GM12875 (cell line): Measurements from ENCODE around the gene PSMG3.

Source experiments
- H3K4me3 ChIP-seq: one replicate; pipeline ENCODE4 v1.5.1; 2011; ENCODE audit warnings: low read depth, low read length, control low read depth
- TF ChIP-seq, protein P1 (sequence below): IDR thresholded peaks from 2 replicates; pipeline ENCODE4 v1.5.1; 2011; ENCODE audit warnings: low read depth, mild to moderate bottlenecking, control low read depth, inconsistent platforms, low read length, moderate library complexity, borderline replicate concordance; ENCODE audit not compliant: insufficient read depth

Gene PSMG3, protein sequence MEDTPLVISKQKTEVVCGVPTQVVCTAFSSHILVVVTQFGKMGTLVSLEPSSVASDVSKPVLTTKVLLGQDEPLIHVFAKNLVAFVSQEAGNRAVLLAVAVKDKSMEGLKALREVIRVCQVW

DNA sequence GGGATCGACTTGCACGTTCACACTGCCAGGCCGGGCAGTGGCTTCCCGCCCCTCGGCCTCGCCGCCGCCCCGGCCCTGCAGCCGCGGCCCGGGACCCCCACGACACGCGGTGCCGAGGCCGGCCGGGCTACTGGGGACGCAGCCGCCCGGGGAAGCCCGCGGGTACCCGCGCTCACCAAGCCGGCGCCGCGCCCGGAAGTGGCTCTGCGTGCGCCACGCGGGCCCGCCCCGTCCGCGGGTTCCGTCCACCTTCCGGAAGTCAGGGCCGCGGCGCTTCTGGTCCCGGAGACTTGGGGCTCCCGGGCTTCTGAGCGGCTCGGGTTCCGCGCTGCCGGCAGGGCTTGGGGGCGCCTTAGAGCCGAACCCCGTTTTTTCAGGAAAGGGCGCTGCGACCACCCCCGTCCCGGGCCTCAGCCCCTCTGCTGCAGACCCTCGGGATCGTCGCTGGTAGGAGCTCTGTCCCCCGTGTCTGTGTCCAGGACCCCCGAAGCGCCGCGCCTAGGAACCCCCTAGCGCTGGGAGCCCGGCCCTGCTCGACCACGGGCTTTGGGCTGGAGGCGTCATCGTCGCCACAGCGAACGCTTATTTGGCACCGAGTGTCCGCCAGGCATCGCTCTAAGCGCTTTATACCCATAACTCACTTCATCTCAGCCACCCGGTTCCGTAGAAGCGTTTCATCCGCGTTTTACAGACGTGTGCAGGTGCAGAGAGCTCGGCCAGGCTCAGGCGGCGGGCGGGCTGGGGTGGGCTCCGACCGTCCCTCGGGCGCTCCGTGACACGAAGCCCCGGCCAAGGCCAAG lies at the start of gene PSMG3:
Gene PSMG3 (minus strand): TSS at position 200 of the 800 bp plus-strand sequence. CDS start 693 bp downstream, outside the sequence.
- H3K4me3 ChIP-seq: peak within 1 kb of the TSS; percentile 93
- TF ChIP-seq, protein P1, sequence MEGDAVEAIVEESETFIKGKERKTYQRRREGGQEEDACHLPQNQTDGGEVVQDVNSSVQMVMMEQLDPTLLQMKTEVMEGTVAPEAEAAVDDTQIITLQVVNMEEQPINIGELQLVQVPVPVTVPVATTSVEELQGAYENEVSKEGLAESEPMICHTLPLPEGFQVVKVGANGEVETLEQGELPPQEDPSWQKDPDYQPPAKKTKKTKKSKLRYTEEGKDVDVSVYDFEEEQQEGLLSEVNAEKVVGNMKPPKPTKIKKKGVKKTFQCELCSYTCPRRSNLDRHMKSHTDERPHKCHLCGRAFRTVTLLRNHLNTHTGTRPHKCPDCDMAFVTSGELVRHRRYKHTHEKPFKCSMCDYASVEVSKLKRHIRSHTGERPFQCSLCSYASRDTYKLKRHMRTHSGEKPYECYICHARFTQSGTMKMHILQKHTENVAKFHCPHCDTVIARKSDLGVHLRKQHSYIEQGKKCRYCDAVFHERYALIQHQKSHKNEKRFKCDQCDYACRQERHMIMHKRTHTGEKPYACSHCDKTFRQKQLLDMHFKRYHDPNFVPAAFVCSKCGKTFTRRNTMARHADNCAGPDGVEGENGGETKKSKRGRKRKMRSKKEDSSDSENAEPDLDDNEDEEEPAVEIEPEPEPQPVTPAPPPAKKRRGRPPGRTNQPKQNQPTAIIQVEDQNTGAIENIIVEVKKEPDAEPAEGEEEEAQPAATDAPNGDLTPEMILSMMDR: peak; percentile 15; the same call in 1 of the 2 replicates

DNA sequence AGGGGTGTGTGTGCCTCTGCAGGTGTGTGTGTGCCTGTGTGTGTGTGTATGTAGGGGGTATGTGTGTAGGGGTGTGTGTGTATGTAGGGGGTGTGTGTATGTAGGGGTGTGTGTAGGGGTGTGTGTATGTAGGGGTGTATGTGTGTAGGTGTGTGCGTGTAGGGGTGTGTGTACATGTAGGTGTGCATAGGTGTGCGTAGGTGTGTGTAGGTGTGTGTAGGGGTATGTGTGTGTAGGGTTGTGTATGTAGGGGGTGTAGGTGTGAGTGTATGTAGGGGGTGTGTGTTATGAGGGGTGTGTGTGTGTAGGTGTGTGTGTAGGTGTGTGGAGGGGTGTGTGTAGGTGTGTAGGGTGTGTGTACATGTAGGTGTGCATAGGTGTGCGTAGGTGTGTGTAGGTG lies 48.6 kb upstream of the PSMG3 start:
- H3K4me3 ChIP-seq: no peak overlapping the region
- TF ChIP-seq, protein P1: no peak

DNA sequence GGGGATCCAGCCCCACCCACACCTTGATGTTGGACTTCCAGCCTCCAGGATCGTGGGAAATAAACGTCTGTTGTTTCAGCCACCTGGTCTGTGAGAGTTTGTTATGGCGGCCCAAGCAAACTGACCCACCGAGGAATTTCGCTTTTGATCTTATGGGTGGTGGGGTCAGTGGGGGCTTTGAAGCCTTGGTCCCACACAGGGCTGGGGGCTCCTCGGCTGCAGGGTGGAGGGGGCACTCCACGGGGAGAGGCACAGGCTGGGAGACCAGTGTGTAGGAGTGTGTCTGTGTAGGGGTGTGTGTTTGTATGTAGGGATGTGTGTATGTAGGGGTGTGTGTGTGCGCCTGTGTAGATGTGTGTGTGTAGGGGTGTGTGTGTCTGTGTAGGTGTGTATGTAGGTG lies 48.1 kb upstream of the PSMG3 start:
- TF ChIP-seq, protein P1: no peak
- no peak overlapping the region for H3K4me3 ChIP-seq

DNA sequence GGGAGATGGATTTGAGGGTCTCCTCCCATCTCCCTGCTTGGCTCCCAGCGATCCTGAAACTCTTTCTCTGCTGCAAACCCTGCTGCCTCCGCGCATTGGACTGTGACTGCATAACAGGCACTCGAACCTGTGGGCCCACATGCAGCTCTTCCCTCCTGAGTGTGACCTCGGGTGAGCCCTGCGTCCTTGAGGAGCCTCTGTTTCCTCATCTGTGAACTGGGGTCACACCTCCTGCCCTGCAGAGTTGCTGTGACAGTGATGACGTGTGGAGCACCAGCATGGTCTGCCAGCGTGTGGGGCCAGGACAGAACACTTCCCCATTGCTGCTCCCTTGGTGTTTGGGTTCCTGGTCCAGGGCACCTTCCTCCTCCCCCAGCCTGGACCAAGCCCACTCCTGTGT lies 46.9 kb upstream of the PSMG3 start:
- H3K4me3 ChIP-seq: no peak overlapping the region
- TF ChIP-seq, protein P1: no peak

DNA sequence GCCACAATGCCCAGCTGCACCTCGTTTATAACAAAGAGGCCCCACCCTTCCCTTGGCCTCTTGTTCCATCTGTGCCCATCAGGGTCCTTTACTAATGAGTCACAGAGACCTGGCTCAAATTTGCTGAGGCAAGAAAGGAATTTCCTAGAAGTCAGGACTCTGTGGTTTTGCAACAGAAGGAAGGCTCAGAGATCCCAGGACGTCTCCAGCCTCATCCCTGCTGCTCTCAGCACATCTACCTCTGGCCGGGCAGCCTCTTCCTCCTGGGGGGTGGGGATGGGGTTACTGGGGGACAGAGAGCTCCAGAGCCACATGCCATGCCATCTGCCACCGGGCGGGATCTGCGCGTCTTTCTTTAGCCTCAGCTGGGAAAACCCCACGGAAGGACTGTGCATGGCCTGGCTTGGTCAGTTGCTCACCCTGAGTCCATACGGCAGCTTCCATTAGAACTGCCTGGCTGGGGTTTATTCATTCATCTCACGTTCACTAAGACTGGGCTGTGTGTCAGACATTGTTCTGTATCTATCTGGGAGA lies 41.9 kb upstream of the PSMG3 start:
- TF ChIP-seq, protein P1: no peak
- no peak overlapping the region for H3K4me3 ChIP-seq

DNA sequence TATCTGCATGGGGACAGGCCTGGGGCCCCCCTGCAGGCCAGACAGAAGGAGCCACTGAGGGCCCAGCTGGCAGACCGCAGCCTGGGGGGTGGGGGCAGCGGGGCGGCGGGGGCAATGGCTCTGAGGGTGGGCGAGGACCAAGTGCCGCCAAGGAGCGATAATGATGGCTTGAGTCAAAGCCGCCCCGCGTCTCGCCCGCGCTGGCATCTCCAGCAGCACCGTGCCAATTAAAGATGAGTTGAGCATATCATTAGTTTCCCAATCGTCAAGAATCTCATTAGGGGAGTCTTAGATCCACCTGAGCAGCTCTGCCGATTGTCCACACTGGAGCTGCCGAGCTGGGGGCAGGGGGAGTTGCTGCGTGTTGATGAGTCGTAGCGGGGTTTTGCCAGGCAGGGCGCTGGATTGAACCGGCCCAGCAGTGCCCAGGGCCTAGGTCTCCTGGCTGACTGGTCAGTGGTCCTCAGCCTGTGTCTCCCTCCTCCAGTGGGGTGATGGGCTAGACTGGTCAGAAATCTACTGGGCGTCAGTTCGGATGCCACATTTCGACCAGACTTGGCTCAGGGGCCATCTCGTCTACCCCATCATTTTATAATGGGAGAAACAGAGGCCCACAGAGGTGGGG lies 41.0 kb upstream of the PSMG3 start:
- no peak overlapping the region for H3K4me3 ChIP-seq
- TF ChIP-seq, protein P1: no peak
